Karpas-422 (cell line): ENCODE data around the gene PRR13. TPM values are rescaled to one million over a fixed set of nuclear protein-coding genes. Genes with fewer than 3 reads are reported as not detected.
A peak's percentile ranks its signal among the peaks of the same experiment; 100 is the strongest.

Experiments
- DNase-seq: peaks from one replicate; pipeline ENCODE4 v3.0.0-alpha.2; 2015
- H2AFZ ChIP-seq: fragments of 200-600 bp; sonication (generic); 2 replicates; pipeline ENCODE4 v1.6.1; 2014; ENCODE audit warnings: antibody characterized with exemption, low read length, mixed read lengths
- H3K27ac ChIP-seq: fragments of 200-600 bp; sonication (generic); 2 replicates; pipeline ENCODE4 v1.5.1; 2014; ENCODE audit warnings: mild to moderate bottlenecking, low read length, moderate library complexity
- H3K27me3 ChIP-seq: fragments of 200-600 bp; sonication (generic); 2 replicates; pipeline ENCODE4 v1.6.1; 2014; ENCODE audit warnings: low read length, mixed read lengths
- H3K36me3 ChIP-seq: fragments of 200-600 bp; sonication (generic); 2 replicates; pipeline ENCODE4 v1.6.1; 2014; ENCODE audit warnings: low read length, mixed read lengths; ENCODE audit not compliant: insufficient read depth
- H3K4me1 ChIP-seq: fragments of 200-600 bp; sonication (generic); 2 replicates; pipeline ENCODE4 v1.6.1; 2014; ENCODE audit warnings: mild to moderate bottlenecking, low read length, mixed read lengths
- H3K4me2 ChIP-seq: fragments of 200-600 bp; sonication (generic); 2 replicates; pipeline ENCODE4 v1.6.1; 2014; ENCODE audit warnings: low read length, low read depth, mild to moderate bottlenecking; ENCODE audit not compliant: poor library complexity, severe bottlenecking
- H3K4me3 ChIP-seq: fragments of 200-600 bp; sonication (generic); 2 replicates; pipeline ENCODE4 v1.5.1; 2014; ENCODE audit warnings: mild to moderate bottlenecking, antibody characterized with exemption, low read length, mixed read lengths
- H3K79me2 ChIP-seq: fragments of 200-600 bp; sonication (generic); 2 replicates; pipeline ENCODE4 v1.6.1; 2014; ENCODE audit warnings: mild to moderate bottlenecking, low read length, mixed read lengths
- H3K9ac ChIP-seq: fragments of 200-600 bp; sonication (generic); 2 replicates; pipeline ENCODE4 v1.6.0; 2014; ENCODE audit warnings: low read length
- H3K9me2 ChIP-seq: fragments of 200-600 bp; sonication (generic), shearing (Covaris generic); replicated peaks from 2 replicates; pipeline ENCODE4 v1.6.0; 2014; ENCODE audit warnings: mild to moderate bottlenecking, low read length, moderate library complexity; ENCODE audit not compliant: insufficient read depth
- H3K9me3 ChIP-seq: fragments of 300-700, 200-600 bp; sonication (generic); 2 replicates; pipeline ENCODE4 v1.6.1; 2014; ENCODE audit warnings: low read length, mixed read lengths
- H4K20me1 ChIP-seq: fragments of 200-600 bp; sonication (generic); 2 replicates; pipeline ENCODE4 v1.6.1; 2014; ENCODE audit warnings: mild to moderate bottlenecking, antibody characterized with exemption, low read length, low read depth; ENCODE audit not compliant: insufficient read depth
- total RNA-seq: library from RNA; depleted of rRNA; stranded (reverse); fragments of >200 nt; shearing (Covaris generic); gene quantifications from 2 replicates; pipeline ENCODE4 v1.2.3, GENCODE V29; 2014; ENCODE audit warnings: low replicate concordance

Gene PRR13
- total RNA-seq, 1 experiment from 2014 or later: 139 TPM

- H3K4me1 ChIP-seq: no peaks in the 10 kb centered on the region
- H3K9me3 ChIP-seq: no peaks in the 10 kb centered on the region
- H3K79me2 ChIP-seq: no peaks in the 10 kb centered on the region
- no peak overlapping the region for H3K4me3 ChIP-seq
- H3K9me2 ChIP-seq: no peaks in the 10 kb centered on the region
- H4K20me1 ChIP-seq: peaks cover 5% of the 10 kb centered on the region; the same call in 1 of the 2 replicates
- H3K9ac ChIP-seq: no peak overlapping the region
- DNase-seq: no peak
- no peaks in the 10 kb centered on the region for H3K27me3 ChIP-seq
- peaks cover 9% of the 10 kb centered on the region; the same call in 1 of the 2 replicates for H3K36me3 ChIP-seq
- no peak overlapping the region for H2AFZ ChIP-seq
- H3K4me2 ChIP-seq: no peak overlapping the region
- no peak overlapping the region for H3K27ac ChIP-seq
Observed at GRCh38 chr12:53485955-53486735, 44.6 kb downstream of the PRR13 start.

GRCh38 chr12:53486736-53487487 lies 45.4 kb downstream of the PRR13 start:
- Histone ChIP-seq H3K4me1 (peaks cover under 1% of the 10 kb centered on the region), H2AFZ (no peak overlapping the region), H3K9me3 (no peaks in the 10 kb centered on the region), H3K36me3 (peaks cover 5% of the 10 kb centered on the region; the same call in 1 of the 2 replicates), H3K27me3 (no peaks in the 10 kb centered on the region), H3K9ac (no peak overlapping the region), H3K4me2 (no peak overlapping the region), H3K79me2 (no peaks in the 10 kb centered on the region), H3K4me3 (no peak overlapping the region), H4K20me1 (peaks cover 5% of the 10 kb centered on the region; the same call in 1 of the 2 replicates), H3K27ac (no peak overlapping the region), H3K9me2 (no peaks in the 10 kb centered on the region)
- DNase-seq: no peak

GRCh38 chr12:53489242-53489864 lies 47.8 kb downstream of the PRR13 start:
- no peak overlapping the region for H3K4me2 ChIP-seq
- H3K79me2 ChIP-seq: peaks cover 2% of the 10 kb centered on the region; the same call in 1 of the 2 replicates
- no peaks in the 10 kb centered on the region for H4K20me1 ChIP-seq
- H3K4me3 ChIP-seq: no peak overlapping the region
- no peak overlapping the region for H3K9ac ChIP-seq
- H3K9me2 ChIP-seq: no peaks in the 10 kb centered on the region
- H3K27me3 ChIP-seq: no peaks in the 10 kb centered on the region
- DNase-seq: no peak
- H3K27ac ChIP-seq: no peak overlapping the region
- H3K4me1 ChIP-seq: peaks cover 22% of the 10 kb centered on the region
- no peaks in the 10 kb centered on the region for H3K36me3 ChIP-seq
- no peaks in the 10 kb centered on the region for H3K9me3 ChIP-seq
- no peak overlapping the region for H2AFZ ChIP-seq

- Histone ChIP-seq H3K9me3 (no peaks in the 10 kb centered on the region), H3K27me3 (no peaks in the 10 kb centered on the region), H2AFZ (no peak overlapping the region), H3K4me1 (peaks cover 36% of the 10 kb centered on the region), H3K4me3 (peak overlapping the region; percentile 79; the same call in 1 of the 2 replicates), H4K20me1 (no peaks in the 10 kb centered on the region), H3K4me2 (peak overlapping the region; percentile 88), H3K27ac (no peak overlapping the region), H3K9ac (peak overlapping the region; percentile 69), H3K79me2 (peaks cover 7% of the 10 kb centered on the region; the same call in 1 of the 2 replicates), H3K36me3 (no peaks in the 10 kb centered on the region), H3K9me2 (no peaks in the 10 kb centered on the region)
- DNase-seq: no peak
Observed at GRCh38 chr12:53492188-53492587, 50.7 kb downstream of the PRR13 start.

GRCh38 chr12:53492830-53493609 lies 51.5 kb downstream of the PRR13 start:
- peaks cover 44% of the 10 kb centered on the region for H3K4me1 ChIP-seq
- peak overlapping the region; percentile 67 for H3K27ac ChIP-seq
- H2AFZ ChIP-seq: peak overlapping the region; percentile 90; the same call in 1 of the 2 replicates
- peak overlapping the region; percentile 78 for H3K9ac ChIP-seq
- H3K36me3 ChIP-seq: no peaks in the 10 kb centered on the region
- H3K4me2 ChIP-seq: peak overlapping the region; percentile 88
- peaks cover 15% of the 10 kb centered on the region for H3K79me2 ChIP-seq
- H3K9me2 ChIP-seq: no peaks in the 10 kb centered on the region
- H3K4me3 ChIP-seq: peak overlapping the region; percentile 79
- DNase-seq: peak; percentile 95
- no peaks in the 10 kb centered on the region for H3K27me3 ChIP-seq
- H4K20me1 ChIP-seq: no peaks in the 10 kb centered on the region
- no peaks in the 10 kb centered on the region for H3K9me3 ChIP-seq

GRCh38 chr12:53493610-53494391 lies 52.3 kb downstream of the PRR13 start:
- Histone ChIP-seq H3K9ac (peak overlapping the region; percentile 78), H3K79me2 (peaks cover 20% of the 10 kb centered on the region), H3K4me3 (peak overlapping the region; percentile 79), H3K27ac (peak overlapping the region; percentile 67), H3K4me1 (peaks cover 50% of the 10 kb centered on the region), H4K20me1 (no peaks in the 10 kb centered on the region), H3K9me3 (no peaks in the 10 kb centered on the region), H3K4me2 (peak overlapping the region; percentile 88), H3K27me3 (no peaks in the 10 kb centered on the region), H3K9me2 (no peaks in the 10 kb centered on the region), H2AFZ (peak overlapping the region; percentile 90; the same call in 1 of the 2 replicates), H3K36me3 (no peaks in the 10 kb centered on the region)
- no peak for DNase-seq
